SU-DHL-6 (cell line): ENCODE data around the gene SIL1.

Experiments
- EZH2phosphoT487 ChIP-seq: fragments of 200-600 bp; sonication (generic), shearing (Covaris generic); conservative IDR thresholded peaks from 2 replicates; pipeline ENCODE4 v1.6.1; 2018; ENCODE audit warnings: mild to moderate bottlenecking, antibody characterized with exemption, low read length, moderate library complexity, mixed read lengths
- TF ChIP-seq, protein P1 (sequence below): fragments of 200-600 bp; sonication (generic); IDR thresholded peaks from one replicate; pipeline ENCODE4 v1.5.1; 2017; ENCODE audit warnings: antibody characterized with exemption, mild to moderate bottlenecking, low read length, moderate library complexity; ENCODE audit not compliant: insufficient read depth, poor library complexity, severe bottlenecking

DNA sequence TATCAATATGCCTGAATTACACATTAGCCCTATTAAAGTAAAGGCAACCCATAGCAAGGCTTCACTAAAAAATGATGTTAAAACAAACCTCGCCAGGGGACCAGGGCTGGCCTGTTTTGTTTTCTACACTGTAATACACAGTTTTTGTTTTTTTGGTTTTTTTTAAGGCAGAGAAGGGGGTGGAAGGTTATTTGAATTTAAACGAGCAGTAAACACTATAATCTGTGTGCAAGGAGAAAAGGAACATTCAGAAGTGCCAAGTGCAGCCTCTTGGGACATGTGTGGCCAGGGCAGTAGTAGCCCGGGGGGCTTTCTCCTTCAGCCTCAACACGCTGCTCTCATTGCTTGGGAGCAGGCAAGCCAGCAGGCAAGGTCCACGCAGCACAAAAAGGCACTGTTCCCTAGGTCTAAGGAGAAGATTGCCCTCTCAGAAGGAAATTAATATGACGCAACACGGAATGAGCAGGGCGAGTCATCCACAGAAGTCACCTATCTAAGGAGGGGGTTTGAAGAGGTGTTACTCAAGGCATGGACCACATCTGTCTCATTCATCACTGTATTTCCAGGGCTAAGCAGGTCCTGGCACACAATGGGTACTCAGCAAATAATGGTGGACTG lies 16.2 kb downstream of the SIL1 start:
- TF ChIP-seq, protein P1, sequence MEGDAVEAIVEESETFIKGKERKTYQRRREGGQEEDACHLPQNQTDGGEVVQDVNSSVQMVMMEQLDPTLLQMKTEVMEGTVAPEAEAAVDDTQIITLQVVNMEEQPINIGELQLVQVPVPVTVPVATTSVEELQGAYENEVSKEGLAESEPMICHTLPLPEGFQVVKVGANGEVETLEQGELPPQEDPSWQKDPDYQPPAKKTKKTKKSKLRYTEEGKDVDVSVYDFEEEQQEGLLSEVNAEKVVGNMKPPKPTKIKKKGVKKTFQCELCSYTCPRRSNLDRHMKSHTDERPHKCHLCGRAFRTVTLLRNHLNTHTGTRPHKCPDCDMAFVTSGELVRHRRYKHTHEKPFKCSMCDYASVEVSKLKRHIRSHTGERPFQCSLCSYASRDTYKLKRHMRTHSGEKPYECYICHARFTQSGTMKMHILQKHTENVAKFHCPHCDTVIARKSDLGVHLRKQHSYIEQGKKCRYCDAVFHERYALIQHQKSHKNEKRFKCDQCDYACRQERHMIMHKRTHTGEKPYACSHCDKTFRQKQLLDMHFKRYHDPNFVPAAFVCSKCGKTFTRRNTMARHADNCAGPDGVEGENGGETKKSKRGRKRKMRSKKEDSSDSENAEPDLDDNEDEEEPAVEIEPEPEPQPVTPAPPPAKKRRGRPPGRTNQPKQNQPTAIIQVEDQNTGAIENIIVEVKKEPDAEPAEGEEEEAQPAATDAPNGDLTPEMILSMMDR = no peak
- no peak for TF ChIP-seq EZH2phosphoT487
